ENCODE data around the gene CDSN. TPM values are rescaled to one million over a fixed set of nuclear protein-coding genes. Genes with fewer than 3 reads are reported as not detected.

CDSN gene
- total and polyA plus RNA-seq, 2 experiments from 2014 or later, result 0.07 TPM; not detected in 1

- no peak overlapping the region for H3K4me2 ChIP-seq
- H3K36me3 Mint-ChIP-seq (ENCODE audit: low read depth), result peaks cover 39% of the 10 kb centered on the region
- H3K27ac ChIP-seq (ENCODE audit: low read depth), result no peak overlapping the region
- ATAC-seq, result no peak
- H3K9me3 Mint-ChIP-seq, result peaks cover 4% of the 10 kb centered on the region; the same call in 1 of the 3 replicates
- TF ChIP-seq ETS1 (IDR thresholded peaks at IDR 0.05), result no peak
- TF ChIP-seq, protein P1, sequence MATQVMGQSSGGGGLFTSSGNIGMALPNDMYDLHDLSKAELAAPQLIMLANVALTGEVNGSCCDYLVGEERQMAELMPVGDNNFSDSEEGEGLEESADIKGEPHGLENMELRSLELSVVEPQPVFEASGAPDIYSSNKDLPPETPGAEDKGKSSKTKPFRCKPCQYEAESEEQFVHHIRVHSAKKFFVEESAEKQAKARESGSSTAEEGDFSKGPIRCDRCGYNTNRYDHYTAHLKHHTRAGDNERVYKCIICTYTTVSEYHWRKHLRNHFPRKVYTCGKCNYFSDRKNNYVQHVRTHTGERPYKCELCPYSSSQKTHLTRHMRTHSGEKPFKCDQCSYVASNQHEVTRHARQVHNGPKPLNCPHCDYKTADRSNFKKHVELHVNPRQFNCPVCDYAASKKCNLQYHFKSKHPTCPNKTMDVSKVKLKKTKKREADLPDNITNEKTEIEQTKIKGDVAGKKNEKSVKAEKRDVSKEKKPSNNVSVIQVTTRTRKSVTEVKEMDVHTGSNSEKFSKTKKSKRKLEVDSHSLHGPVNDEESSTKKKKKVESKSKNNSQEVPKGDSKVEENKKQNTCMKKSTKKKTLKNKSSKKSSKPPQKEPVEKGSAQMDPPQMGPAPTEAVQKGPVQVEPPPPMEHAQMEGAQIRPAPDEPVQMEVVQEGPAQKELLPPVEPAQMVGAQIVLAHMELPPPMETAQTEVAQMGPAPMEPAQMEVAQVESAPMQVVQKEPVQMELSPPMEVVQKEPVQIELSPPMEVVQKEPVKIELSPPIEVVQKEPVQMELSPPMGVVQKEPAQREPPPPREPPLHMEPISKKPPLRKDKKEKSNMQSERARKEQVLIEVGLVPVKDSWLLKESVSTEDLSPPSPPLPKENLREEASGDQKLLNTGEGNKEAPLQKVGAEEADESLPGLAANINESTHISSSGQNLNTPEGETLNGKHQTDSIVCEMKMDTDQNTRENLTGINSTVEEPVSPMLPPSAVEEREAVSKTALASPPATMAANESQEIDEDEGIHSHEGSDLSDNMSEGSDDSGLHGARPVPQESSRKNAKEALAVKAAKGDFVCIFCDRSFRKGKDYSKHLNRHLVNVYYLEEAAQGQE (IDR thresholded peaks at IDR 0.05; ENCODE audit: unreplicated experiment), result no peak
- no peak for TF ChIP-seq NANOG (IDR thresholded peaks at IDR 0.05; ENCODE audit: borderline replicate concordance)
- no peak for TF ChIP-seq POLR2AphosphoS5 (IDR thresholded peaks at IDR 0.05; ENCODE audit: low read depth)
- TF ChIP-seq, protein P2, sequence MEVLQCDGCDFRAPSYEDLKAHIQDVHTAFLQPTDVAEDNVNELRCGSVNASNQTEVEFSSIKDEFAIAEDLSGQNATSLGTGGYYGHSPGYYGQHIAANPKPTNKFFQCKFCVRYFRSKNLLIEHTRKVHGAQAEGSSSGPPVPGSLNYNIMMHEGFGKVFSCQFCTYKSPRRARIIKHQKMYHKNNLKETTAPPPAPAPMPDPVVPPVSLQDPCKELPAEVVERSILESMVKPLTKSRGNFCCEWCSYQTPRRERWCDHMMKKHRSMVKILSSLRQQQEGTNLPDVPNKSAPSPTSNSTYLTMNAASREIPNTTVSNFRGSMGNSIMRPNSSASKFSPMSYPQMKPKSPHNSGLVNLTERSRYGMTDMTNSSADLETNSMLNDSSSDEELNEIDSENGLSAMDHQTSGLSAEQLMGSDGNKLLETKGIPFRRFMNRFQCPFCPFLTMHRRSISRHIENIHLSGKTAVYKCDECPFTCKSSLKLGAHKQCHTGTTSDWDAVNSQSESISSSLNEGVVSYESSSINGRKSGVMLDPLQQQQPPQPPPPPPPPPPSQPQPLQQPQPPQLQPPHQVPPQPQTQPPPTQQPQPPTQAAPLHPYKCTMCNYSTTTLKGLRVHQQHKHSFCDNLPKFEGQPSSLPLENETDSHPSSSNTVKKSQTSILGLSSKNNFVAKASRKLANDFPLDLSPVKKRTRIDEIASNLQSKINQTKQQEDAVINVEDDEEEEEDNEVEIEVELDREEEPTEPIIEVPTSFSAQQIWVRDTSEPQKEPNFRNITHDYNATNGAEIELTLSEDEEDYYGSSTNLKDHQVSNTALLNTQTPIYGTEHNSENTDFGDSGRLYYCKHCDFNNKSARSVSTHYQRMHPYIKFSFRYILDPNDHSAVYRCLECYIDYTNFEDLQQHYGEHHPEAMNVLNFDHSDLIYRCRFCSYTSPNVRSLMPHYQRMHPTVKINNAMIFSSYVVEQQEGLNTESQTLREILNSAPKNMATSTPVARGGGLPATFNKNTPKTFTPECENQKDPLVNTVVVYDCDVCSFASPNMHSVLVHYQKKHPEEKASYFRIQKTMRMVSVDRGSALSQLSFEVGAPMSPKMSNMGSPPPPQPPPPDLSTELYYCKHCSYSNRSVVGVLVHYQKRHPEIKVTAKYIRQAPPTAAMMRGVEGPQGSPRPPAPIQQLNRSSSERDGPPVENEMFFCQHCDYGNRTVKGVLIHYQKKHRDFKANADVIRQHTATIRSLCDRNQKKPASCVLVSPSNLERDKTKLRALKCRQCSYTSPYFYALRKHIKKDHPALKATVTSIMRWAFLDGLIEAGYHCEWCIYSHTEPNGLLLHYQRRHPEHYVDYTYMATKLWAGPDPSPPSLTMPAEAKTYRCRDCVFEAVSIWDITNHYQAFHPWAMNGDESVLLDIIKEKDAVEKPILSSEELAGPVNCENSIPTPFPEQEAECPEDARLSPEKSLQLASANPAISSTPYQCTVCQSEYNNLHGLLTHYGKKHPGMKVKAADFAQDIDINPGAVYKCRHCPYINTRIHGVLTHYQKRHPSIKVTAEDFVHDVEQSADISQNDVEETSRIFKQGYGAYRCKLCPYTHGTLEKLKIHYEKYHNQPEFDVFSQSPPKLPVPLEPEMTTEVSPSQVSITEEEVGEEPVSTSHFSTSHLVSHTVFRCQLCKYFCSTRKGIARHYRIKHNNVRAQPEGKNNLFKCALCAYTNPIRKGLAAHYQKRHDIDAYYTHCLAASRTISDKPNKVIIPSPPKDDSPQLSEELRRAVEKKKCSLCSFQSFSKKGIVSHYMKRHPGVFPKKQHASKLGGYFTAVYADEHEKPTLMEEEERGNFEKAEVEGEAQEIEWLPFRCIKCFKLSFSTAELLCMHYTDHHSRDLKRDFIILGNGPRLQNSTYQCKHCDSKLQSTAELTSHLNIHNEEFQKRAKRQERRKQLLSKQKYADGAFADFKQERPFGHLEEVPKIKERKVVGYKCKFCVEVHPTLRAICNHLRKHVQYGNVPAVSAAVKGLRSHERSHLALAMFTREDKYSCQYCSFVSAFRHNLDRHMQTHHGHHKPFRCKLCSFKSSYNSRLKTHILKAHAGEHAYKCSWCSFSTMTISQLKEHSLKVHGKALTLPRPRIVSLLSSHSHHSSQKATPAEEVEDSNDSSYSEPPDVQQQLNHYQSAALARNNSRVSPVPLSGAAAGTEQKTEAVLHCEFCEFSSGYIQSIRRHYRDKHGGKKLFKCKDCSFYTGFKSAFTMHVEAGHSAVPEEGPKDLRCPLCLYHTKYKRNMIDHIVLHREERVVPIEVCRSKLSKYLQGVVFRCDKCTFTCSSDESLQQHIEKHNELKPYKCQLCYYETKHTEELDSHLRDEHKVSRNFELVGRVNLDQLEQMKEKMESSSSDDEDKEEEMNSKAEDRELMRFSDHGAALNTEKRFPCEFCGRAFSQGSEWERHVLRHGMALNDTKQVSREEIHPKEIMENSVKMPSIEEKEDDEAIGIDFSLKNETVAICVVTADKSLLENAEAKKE (CRISPR knock-in tag; IDR thresholded peaks at IDR 0.05), result no peak
- TF ChIP-seq JUNB (IDR thresholded peaks at IDR 0.05; ENCODE audit: unreplicated experiment), result no peak
- TF ChIP-seq ZNF114 (CRISPR knock-in tag; IDR thresholded peaks at IDR 0.05), result no peak
- TF ChIP-seq, protein P3, sequence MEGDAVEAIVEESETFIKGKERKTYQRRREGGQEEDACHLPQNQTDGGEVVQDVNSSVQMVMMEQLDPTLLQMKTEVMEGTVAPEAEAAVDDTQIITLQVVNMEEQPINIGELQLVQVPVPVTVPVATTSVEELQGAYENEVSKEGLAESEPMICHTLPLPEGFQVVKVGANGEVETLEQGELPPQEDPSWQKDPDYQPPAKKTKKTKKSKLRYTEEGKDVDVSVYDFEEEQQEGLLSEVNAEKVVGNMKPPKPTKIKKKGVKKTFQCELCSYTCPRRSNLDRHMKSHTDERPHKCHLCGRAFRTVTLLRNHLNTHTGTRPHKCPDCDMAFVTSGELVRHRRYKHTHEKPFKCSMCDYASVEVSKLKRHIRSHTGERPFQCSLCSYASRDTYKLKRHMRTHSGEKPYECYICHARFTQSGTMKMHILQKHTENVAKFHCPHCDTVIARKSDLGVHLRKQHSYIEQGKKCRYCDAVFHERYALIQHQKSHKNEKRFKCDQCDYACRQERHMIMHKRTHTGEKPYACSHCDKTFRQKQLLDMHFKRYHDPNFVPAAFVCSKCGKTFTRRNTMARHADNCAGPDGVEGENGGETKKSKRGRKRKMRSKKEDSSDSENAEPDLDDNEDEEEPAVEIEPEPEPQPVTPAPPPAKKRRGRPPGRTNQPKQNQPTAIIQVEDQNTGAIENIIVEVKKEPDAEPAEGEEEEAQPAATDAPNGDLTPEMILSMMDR (conservative IDR thresholded peaks at IDR 0.05; ENCODE audit: low read depth in 2 of 2), result no peak
- no peak for TF ChIP-seq ZNF331 (CRISPR knock-in tag; IDR thresholded peaks at IDR 0.05; ENCODE audit: low read depth)
- no peak for TF ChIP-seq CREB1 (CRISPR knock-in tag; IDR thresholded peaks at IDR 0.05; ENCODE audit: low read depth)
- no peak overlapping the region for H3K4me3 ChIP-seq
- peaks cover 27% of the 10 kb centered on the region for H3K4me1 Mint-ChIP-seq
- peaks cover 7% of the 10 kb centered on the region for H3K36me3 ChIP-seq (ENCODE audit: insufficient read depth)
- no peak overlapping the region for H2AFZ ChIP-seq
- no peaks in the 10 kb centered on the region for H3K9me2 ChIP-seq (ENCODE audit: insufficient read depth)
- no peaks in the 10 kb centered on the region for H3K79me2 ChIP-seq (replicated peaks; ENCODE audit: insufficient read depth)
- H3K4me1 ChIP-seq (ENCODE audit: insufficient read depth), result peaks cover under 1% of the 10 kb centered on the region; the same call in 1 of the 2 replicates
- H3K27ac Mint-ChIP-seq, result no peak overlapping the region
- no peaks in the 10 kb centered on the region for H3K27me3 ChIP-seq (ENCODE audit: insufficient read depth)
- no peak for DNase-seq (ENCODE audit: low spot score)
- no peaks in the 10 kb centered on the region for H3F3A ChIP-seq (replicated peaks; ENCODE audit: low read depth)
- H3K27me3 Mint-ChIP-seq (ENCODE audit: insufficient read depth, low read depth, poor library complexity), result peaks cover 14% of the 10 kb centered on the region
- no peaks in the 10 kb centered on the region for H4K20me1 ChIP-seq (replicated peaks; ENCODE audit: insufficient read depth)
- no peak overlapping the region; the same call in 2 of the 3 replicates for H3K4me3 Mint-ChIP-seq
Observed at GRCh38 chr6:31144296-31144969, 24.2 kb upstream of the CDSN start.
